Measurements from ENCODE around the gene HTD2. TPM values are rescaled to one million over a fixed set of nuclear protein-coding genes. Genes with fewer than 3 reads are reported as not detected.

HTD2 gene
- total and polyA plus RNA-seq, 2 donors (not counting 1 experiment from before 2014, with no cell fraction given) = 4.2 to 8.8 TPM

DNA sequence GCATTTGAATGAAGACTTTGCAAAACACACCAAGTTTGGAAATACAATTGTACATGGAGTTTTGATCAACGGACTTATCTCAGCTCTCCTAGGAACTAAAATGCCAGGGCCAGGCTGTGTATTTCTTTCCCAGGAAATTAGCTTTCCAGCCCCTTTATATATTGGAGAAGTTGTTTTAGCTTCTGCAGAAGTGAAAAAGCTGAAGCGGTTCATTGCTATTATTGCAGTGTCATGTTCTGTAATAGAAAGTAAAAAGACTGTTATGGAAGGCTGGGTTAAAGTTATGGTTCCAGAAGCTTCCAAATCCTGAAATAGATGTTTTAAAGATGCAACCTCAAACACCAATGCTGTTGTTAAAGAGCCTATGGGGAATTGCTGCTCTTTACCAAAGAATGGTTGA, 11.5 kb downstream of the HTD2 start:
- Histone ChIP-seq H3K36me3 (replicated peaks in 1 of 2; ENCODE audit: control extremely low read depth in 1 of 2, control insufficient read depth in 1 of 2, extremely low read depth in 1 of 2, insufficient read depth in 2 of 2, low read length in 1 of 2) (peaks cover 6 to 56% of the 10 kb centered on the region in 2 experiments), H3K4me2 (replicated peaks; ENCODE audit: low read depth, low read length, poor library complexity, severe bottlenecking) (no peak overlapping the region), H3K27ac (ENCODE audit: low read length in 2 of 2) (no peak overlapping the region), H3K79me2 (ENCODE audit: control insufficient read depth, insufficient read depth, low read length) (peaks cover 21% of the 10 kb centered on the region), H3K4me3 (ENCODE audit: control extremely low read depth in 1 of 5, extremely low read depth in 1 of 5, insufficient read depth in 1 of 5, low read depth in 2 of 5, low read length in 4 of 5) (no peak overlapping the region), H3K9me3 (ENCODE audit: control extremely low read depth in 1 of 3, control insufficient read depth in 2 of 3, insufficient read depth in 1 of 3, low read length in 2 of 3) (no peaks in the 10 kb centered on the region), H4K20me1 (ENCODE audit: control insufficient read depth, insufficient read depth, low read length, poor library complexity, severe bottlenecking) (no peaks in the 10 kb centered on the region), H3K9ac (ENCODE audit: low read length) (no peak overlapping the region), H2AFZ (ENCODE audit: insufficient read depth, low read depth, low read length, poor library complexity, severe bottlenecking) (no peak overlapping the region), H3K27me3 (replicated peaks in 1 of 4; ENCODE audit: control extremely low read depth in 1 of 4, control insufficient read depth in 3 of 4, insufficient read depth in 4 of 4, low read length in 3 of 4) (no peaks in the 10 kb centered on the region), H3K4me1 (ENCODE audit: control insufficient read depth in 2 of 2, insufficient read depth in 2 of 2, low read length in 2 of 2) (peaks cover 0 to 8% of the 10 kb centered on the region in 2 donors)
- ChIA-PET POLR2A (no interaction called here), CTCF (interaction anchor here (1.0 to 9.0 kb wide), 5 partner anchors 10 to 174 kb away, joined by 3 to 89 read pairs (median 4); partner anchors contain the start of genes HTD2, KCTD6 and RPP14)
- H3K27ac Mint-ChIP-seq = peak overlapping the region; percentile 20
- no CpG with 5 or more reads among the region's 2 CpGs for WGBS (ENCODE audit: insufficient coverage)
- ATAC-seq (ENCODE audit: low read depth) = no peak
- H3K9me3 Mint-ChIP-seq (ENCODE audit: insufficient read depth) = no peaks in the 10 kb centered on the region
- H3K4me3 Mint-ChIP-seq = no peak overlapping the region
- intact Hi-C loops (cut with micrococcal nuclease) = no loop called here
- TF ChIP-seq EZH2 (IDR thresholded peaks at IDR 0.05; ENCODE audit: borderline replicate concordance, insufficient read depth, low read depth, low read length, poor library complexity, severe bottlenecking) = no peak
- TF ChIP-seq, protein P1, sequence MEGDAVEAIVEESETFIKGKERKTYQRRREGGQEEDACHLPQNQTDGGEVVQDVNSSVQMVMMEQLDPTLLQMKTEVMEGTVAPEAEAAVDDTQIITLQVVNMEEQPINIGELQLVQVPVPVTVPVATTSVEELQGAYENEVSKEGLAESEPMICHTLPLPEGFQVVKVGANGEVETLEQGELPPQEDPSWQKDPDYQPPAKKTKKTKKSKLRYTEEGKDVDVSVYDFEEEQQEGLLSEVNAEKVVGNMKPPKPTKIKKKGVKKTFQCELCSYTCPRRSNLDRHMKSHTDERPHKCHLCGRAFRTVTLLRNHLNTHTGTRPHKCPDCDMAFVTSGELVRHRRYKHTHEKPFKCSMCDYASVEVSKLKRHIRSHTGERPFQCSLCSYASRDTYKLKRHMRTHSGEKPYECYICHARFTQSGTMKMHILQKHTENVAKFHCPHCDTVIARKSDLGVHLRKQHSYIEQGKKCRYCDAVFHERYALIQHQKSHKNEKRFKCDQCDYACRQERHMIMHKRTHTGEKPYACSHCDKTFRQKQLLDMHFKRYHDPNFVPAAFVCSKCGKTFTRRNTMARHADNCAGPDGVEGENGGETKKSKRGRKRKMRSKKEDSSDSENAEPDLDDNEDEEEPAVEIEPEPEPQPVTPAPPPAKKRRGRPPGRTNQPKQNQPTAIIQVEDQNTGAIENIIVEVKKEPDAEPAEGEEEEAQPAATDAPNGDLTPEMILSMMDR (IDR thresholded peaks at IDR 0.05) = no peak
- DNase-seq = no peak
- peaks cover 5% of the 10 kb centered on the region for H3K4me1 Mint-ChIP-seq
- H3K27me3 Mint-ChIP-seq = no peaks in the 10 kb centered on the region

DNA sequence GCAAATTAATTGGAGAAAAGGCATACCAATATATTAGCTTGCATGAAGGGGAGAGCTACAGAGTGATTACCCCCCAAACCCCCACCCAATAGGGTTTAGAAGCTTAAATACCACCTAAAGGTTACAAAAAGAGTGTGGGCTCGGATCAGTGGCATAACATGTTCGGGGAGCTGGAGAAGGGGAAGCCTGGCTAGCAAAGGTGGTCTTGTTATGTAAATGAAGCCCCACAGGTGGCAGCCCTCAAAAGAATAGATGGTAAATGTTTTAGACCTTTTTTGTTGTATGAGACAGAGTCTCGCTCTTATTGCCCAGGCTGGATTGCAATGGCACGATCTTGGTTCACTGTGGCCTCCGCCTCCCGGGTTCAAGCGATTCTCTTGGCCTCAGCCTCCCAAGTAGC, 15.5 kb downstream of the HTD2 start:
- no peaks in the 10 kb centered on the region for H4K20me1 ChIP-seq (ENCODE audit: control insufficient read depth, insufficient read depth, low read length, poor library complexity, severe bottlenecking)
- no peak overlapping the region for H2AFZ ChIP-seq (ENCODE audit: insufficient read depth, low read depth, low read length, poor library complexity, severe bottlenecking)
- no peak overlapping the region for H3K4me3 ChIP-seq (ENCODE audit: control extremely low read depth in 1 of 5, extremely low read depth in 1 of 5, insufficient read depth in 1 of 5, low read depth in 2 of 5, low read length in 4 of 5)
- WGBS (ENCODE audit: insufficient coverage) = 97% methylated on average over 6 of the region's 7 CpGs
- intact Hi-C loops (cut with micrococcal nuclease) = loop anchor here (1.0 to 5.0 kb wide), 7 partner anchors 15 to 311 kb away; partner anchors contain the start of genes HTD2, KCTD6, PDHB and RPP14
- TF ChIP-seq, protein P1 (IDR thresholded peaks at IDR 0.05) = no peak
- TF ChIP-seq EZH2 (IDR thresholded peaks at IDR 0.05; ENCODE audit: borderline replicate concordance, insufficient read depth, low read depth, low read length, poor library complexity, severe bottlenecking) = no peak
- H3K27me3 ChIP-seq (replicated peaks in 1 of 4; ENCODE audit: control extremely low read depth in 1 of 4, control insufficient read depth in 3 of 4, insufficient read depth in 4 of 4, low read length in 3 of 4) = no peaks in the 10 kb centered on the region
- peaks cover 2 to 22% of the 10 kb centered on the region in 2 experiments for H3K36me3 ChIP-seq (replicated peaks in 1 of 2; ENCODE audit: control extremely low read depth in 1 of 2, control insufficient read depth in 1 of 2, extremely low read depth in 1 of 2, insufficient read depth in 2 of 2, low read length in 1 of 2)
- H3K4me1 ChIP-seq (ENCODE audit: control insufficient read depth in 2 of 2, insufficient read depth in 2 of 2, low read length in 2 of 2) = peaks cover 21 to 29% of the 10 kb centered on the region in 2 donors
- Mint-ChIP-seq H3K4me3 (no peak overlapping the region), H3K9me3 (ENCODE audit: insufficient read depth) (no peaks in the 10 kb centered on the region), H3K27me3 (no peaks in the 10 kb centered on the region), H3K27ac (no peak overlapping the region), H3K4me1 (peaks cover 35% of the 10 kb centered on the region)
- no peak overlapping the region for H3K9ac ChIP-seq (ENCODE audit: low read length)
- no peak for ATAC-seq (ENCODE audit: low read depth)
- DNase-seq = no peak
- POLR2A ChIA-PET = interaction anchor here (0.6 to 0.9 kb wide), 2 partner anchors 93 to 137 kb away, joined by 3 read pairs; no protein-coding TSS in a partner anchor
- H3K4me2 ChIP-seq (replicated peaks; ENCODE audit: low read depth, low read length, poor library complexity, severe bottlenecking) = no peak overlapping the region
- no peak overlapping the region for H3K27ac ChIP-seq (ENCODE audit: low read length in 2 of 2)
- no peaks in the 10 kb centered on the region for H3K9me3 ChIP-seq (ENCODE audit: control extremely low read depth in 1 of 3, control insufficient read depth in 2 of 3, insufficient read depth in 1 of 3, low read length in 2 of 3)
- CTCF ChIA-PET = interaction anchor here (0.7 to 9.0 kb wide), 15 partner anchors 11 to 309 kb away, joined by 3 to 89 read pairs (median 3); partner anchors contain the start of genes HTD2, PXK and RPP14
- H3K79me2 ChIP-seq (ENCODE audit: control insufficient read depth, insufficient read depth, low read length) = peaks cover 12% of the 10 kb centered on the region

All from B cell (primary cell).